GM12891 (cell line): Measurements from ENCODE around the gene LCLAT1.

ENCODE experiments used
- POLR2A ChIP-seq: IDR thresholded peaks from 2 replicates; pipeline ENCODE4 v1.6.1; 2011; ENCODE audit warnings: low read depth, low read length, control low read depth
- POLR2AphosphoS5 ChIP-seq: IDR thresholded peaks from 2 replicates; pipeline ENCODE4 v1.6.1; 2011; ENCODE audit warnings: low read depth, low read length, control low read depth
- POU2F2 ChIP-seq: IDR thresholded peaks from 2 replicates; pipeline ENCODE4 v1.6.1; 2011; ENCODE audit warnings: low read depth, mild to moderate bottlenecking, control low read depth, low read length, moderate library complexity
- SPI1 ChIP-seq: IDR thresholded peaks from 2 replicates; pipeline ENCODE4 v1.6.1; 2011; ENCODE audit warnings: low read depth, low read length, control low read depth
- TAF1 ChIP-seq: IDR thresholded peaks from 2 replicates; pipeline ENCODE4 v1.6.1; 2011; ENCODE audit warnings: low read depth, low read length, control low read depth

GRCh38 chr2:30428348-30428662, 18.7 kb upstream of the LCLAT1 start:
- TF ChIP-seq POLR2A = no peak
- no peak for TF ChIP-seq TAF1
- TF ChIP-seq POLR2AphosphoS5 = no peak
- no peak for TF ChIP-seq SPI1
- TF ChIP-seq POU2F2 = no peak
